HG03039 (cell line): Measurements from ENCODE around the gene GNG14.
"Not testable (repeated sequence)": the region's sequence is repeated elsewhere in the genome, so short reads cannot be mapped to it uniquely, and the experiment has no call there.

ENCODE experiments used
- ATAC-seq: cut with Tn5 transposase; IDR thresholded peaks from one replicate; pipeline ENCODE4 v1.9.1; 2021; ENCODE audit warnings: mild to moderate bottlenecking, moderate library complexity; ENCODE audit not compliant: unreplicated experiment

The GNG14 gene

DNA sequence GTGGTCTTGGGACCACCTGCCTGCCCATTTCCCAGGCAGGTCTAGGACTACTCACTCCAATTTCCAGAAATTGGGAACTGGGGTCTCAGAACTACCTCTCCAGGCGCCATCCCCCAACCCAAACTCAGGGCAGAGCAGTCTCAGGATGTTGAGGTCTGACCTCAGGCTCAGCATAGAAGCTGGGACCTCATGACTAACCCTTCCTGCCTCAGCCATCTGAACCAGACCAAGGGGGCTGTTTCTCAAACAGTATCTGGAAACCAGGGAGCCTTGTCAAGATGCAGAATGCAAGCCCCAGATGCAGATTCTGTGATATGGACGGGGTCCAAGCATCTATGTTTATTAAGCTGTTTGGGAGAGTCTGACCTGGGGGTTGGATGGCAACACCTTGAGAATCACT lies 7.3 kb downstream of the GNG14 start:
- no peak for ATAC-seq

DNA sequence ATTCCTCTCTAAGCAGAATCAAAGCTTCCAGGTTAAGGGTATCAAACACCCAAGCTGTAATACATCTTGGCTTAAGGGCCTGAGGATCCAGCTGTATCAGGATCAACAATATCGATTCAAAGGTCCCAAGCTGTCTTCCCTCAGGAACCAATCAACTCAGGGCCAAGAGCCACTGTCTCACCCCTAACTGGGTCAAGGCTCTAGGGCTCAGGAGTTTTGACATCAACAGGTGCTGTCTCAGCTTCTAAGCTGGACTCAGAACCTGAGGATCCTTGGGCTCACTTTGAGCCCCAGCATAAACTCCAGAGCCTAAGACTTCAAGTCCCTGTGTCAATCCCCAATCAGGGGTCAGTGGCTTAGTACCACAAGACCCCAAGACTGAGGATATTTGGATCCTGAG lies 7.7 kb downstream of the GNG14 start:
- ATAC-seq = no peak

DNA sequence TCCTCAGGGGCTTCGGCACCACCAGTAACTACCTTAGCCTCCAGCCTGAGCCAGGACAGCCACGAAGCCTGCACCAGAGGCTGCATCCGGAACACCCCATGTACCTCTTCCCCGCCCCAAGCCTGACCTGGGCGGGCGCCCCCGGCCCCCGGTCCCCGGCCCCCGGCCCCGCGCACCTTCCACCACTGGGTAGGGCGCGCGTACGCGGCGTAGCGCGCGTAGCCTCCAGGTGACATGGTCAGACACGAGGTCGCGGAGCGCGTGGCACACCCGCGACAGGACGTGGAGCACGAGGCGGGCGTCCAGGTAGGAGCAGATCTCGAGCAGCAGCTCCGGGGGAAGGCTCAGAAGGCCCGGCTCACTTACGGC lies 8.2 kb downstream of the GNG14 start:
- no peak for ATAC-seq

DNA sequence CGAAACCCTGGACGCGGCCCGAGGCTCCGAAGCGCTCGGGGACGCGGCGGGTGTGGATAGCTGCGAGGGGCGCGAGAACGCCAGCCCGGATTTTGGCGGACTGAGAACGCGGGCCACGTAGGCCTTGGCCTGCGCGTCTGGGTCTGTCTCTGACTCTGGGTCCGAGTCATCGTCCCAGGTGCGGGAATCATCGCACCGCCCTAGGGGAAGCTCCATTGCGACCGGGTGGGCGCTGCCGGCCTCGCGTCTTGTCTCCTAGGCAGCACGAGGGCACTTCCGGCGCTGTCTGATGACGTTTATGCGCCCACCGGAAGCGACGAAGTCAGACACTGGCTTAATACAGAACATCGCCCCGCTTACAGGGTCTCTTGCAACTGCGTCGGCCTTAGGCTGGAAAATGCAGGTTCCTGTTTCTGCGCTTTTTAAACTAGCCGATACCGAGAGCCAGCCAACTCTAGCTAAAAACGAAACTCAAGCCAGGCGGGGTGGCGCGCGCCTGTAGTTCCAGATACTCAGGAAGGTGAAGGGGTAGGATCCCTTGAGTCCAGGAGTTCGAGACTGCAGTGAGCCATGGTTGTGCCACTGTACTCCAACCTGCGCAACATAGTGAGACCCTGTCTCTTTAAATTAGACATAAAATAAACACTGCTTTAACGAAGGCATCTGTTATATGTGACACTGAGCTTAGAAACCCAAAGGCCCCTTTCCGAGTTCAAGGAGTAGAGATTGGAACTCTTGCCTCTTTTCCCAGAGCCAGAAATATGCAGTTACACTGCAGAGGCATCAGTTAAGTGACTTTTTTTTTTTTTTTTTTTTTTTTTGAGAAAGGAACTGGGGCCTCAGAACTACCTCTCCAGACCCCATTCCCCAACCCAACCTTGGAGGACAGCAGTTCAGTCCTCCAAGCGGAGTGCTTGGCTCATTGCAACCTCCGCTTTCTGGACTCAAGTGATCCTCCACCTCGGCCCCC lies 8.9 kb downstream of the GNG14 start, which contains the start of gene FBXW9:
TSS of gene FBXW9 (minus strand) at position 266 of the 970 bp plus-strand sequence. CDS start at position 216, 50 bp downstream.
- no peak for ATAC-seq

DNA sequence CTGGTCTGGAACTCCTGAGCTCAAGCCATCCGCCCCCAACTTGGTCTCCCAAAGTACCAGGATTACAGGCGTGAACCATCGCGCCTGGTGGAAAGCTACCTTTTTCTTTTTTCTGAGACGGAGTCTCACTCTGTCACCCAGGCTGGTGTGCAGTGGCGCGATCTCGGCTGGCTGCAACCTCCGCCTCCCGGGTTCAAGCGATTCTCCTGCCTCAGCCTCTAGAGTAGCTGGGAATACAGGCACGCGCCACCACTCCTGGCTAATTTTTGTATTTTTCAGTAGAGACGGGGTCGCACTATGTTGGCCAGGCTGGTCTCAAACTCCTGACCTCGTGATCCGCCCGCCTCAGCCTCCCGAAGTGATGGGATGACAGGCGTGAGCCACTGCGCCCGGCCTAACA lies 9.6 kb downstream of the GNG14 start:
- not testable (repeated sequence) for ATAC-seq

DNA sequence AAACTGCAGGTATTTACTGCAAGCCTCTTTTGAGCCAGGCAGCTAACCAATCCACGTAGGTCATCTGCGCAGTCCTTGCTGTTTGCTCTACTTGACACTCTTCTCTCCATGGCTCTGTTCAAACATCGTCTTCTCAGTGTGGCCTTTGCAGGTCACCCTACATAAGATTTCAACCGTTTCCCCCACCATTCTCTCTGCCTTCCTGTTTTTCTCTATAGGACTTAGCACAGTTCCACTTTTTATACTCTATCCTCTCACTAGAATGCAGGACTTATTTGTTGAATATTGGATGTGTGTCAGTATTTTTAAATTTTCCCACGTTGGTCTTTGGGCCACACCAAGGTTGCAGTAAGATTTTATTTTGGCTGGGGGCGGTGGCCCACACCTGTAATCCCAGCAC lies 10.3 kb downstream of the GNG14 start:
- no peak for ATAC-seq

DNA sequence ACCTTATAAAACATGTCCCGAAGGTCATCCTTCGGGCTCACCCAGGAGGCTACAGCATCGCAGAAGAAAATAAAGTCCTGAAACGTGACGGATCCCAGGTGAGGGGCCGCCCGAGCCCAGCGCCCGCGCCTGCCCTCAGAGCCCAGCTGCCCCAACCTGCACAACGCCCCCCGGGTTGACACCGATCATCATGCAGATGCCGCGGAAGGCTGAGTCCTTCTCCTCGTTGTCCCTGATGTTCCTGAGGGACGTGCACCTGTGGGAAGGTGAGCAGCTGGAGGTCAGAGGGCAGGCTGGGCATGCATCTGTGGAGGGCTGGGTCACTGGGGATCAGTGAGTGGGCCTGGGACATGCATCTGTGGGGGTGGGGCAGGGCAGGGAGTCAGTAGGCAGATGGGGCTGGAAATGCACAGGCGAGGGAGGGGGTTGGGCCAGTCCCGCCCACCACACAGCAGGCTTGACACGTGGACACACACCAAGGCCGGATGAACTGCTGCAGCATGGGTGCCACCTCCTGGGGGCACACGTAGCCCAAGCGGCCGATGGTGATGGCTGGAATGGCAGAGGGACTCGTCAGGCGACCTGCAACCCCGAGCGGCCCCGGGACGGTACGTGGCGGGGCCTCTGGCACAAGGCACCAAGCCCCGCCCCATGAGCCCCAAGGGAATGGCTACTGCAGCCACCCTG lies 13.9 kb downstream of the GNG14 start:
- ATAC-seq = no peak

DNA sequence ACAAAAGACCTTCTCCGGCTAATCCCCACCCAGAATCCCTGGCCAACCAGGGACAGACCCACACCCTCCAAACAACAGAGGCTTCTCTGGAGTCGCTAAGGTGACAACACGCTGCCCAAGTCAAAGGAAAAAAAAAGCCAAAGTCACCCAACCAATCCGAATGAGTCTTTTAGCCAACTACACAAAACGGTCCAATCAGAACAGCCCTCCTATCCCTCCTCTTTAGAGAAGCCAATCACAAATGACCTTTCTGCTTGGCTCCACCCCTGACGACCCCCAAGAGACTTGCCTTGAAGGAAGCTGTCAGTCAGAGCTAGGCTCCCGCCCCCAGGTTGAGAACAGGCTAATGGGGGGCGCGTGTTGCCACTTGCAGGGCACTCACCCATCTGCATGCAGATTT lies 15.2 kb downstream of the GNG14 start:
- no peak for ATAC-seq

DNA sequence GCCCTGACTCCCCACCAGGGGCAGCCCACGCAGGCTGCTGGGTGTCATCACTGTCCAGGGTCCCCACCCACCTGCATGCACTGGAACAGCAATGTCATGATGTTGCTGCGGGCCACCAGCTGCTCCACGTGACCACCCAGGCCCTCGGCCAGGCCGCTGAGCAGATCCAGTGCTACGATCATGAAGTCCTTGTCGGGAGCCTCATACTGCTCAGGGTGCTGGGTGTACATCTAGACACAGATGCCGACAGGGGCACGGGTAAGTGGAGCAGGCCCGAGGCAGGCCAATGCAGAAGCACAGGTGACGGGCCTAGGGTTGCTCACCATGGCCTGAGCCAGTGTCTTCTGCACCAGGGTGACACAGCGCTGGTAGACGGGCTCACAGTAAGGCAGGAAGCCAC lies 17.4 kb downstream of the GNG14 start:
- ATAC-seq = no peak

DNA sequence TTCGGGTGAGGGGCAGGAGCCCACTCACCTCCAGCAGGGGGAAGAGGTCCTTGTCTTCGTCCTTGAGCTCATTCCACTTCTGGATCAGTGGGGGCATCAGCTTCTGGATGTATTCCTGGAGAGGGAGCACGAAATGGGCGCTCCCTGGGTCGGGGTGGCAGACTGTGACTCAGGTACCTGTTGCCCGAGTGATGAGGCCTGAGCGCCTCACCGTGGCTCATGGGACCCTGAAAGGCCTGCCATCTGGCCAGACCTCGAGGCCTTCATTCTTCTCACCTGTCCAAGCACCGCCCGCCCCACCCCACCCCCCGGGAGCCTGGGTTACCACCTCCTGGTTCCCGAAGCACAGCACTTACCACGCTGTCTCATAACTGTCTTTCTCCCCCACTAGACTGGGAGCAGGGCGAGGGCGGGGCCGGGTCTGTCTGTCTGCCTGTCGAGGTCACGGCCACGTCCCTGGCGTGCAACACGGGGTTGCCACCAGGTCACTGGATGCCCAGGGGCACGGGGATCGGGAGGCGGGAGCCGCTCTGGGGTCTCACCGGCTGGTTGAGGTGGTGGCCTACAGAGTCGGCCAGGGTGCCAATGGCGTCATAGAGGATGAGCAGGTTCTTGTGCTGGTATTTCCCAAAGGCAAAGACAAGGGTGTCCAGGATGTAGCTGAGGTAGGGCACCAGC lies 18.0 kb downstream of the GNG14 start:
- no peak for ATAC-seq

DNA sequence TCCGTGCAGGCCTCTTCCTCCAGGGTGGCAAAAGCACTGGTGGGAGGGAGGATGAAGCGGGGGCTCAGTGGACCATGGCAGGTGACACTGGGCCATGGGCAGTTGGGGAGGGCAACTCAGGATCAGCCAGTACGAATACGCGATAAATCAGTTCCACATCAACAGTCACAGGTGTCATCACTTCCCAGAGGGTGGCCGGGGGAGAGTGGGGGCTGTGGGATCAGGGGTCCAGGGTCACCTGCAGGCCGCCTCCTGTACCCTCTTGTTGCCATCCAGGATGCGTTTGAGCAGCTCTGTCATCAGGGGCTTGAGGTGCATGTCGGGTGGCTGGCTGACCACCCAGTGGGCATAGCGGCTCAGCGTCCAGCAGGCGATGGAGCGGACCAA lies 18.5 kb downstream of the GNG14 start:
- no peak for ATAC-seq

DNA sequence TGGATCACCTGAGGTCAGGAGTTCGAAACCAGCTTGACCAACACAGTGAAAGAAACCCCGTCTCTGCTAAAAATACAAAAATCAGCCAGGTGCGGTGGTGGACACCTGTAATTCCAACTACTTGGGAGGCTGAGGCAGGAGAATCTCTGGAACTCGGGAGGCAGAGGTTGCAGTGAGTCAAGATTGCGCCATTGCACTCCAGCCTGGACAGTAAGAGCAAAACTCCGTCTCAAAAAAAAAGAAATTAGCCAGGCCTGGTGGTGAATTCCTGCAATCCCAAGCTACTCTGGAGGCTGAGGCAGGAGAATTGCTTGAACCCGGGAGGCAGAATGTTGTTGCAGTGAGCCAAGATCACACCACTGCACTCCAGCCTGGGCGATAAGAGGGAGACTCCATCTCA lies 20.8 kb downstream of the GNG14 start:
- ATAC-seq = no peak

DNA sequence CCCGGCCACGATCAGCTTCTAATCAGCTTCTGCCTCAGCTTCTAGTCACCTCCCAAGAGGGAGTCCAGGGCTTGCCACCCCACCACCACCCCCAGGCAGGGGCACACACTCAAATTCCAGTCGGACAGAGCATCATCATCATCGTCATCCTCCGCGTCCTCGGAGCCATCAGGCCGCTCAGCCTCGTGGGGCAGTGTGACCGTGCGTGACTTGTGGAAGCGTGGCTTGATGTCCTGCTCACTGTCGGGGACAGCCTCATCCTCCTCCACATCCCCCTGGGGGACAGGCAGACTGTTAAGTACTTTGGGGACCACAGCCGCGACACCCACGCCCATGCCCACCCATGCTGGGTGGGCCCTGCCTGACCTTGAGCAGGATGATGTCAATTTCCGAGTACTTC lies 23.4 kb downstream of the GNG14 start:
- no peak for ATAC-seq

DNA sequence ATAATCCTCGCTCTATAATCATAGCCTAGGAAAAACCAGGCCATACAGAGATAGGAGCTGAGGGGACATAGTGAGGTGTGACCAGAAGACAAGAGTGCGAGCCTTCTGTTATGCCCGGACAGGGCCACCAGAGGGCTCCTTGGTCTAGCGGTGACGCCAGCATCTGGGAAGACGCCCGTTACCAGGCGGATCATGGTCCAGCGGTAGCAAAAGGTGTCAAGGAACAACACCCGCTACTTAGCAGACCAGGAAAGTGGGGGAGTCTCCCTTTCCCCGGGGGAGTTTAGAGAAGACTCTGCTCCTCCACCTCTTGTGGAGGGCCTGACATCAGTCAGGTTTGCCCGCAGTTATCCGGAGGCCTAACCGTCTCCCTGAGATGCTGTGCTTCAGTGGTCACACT lies 24.3 kb downstream of the GNG14 start:
- not testable (repeated sequence) for ATAC-seq

DNA sequence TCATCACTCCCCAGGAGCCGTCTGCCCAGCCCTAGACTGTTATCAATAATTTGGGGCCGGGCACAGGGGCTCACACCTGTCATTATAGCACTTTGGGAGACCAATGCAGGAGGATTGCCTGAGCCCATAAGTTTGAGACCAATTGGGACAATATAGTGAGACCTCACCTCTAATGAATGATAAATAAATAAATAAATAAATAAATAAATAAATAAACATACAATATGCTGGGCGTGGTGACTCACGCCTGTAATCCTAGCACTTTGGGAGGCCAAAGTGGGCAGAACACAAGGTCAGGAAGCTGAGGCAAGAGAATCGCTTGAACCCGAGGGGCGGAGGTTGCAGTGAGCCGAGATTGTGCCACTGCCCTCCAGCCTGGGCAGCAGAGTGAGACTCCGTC lies 25.5 kb downstream of the GNG14 start:
- not testable (repeated sequence) for ATAC-seq

DNA sequence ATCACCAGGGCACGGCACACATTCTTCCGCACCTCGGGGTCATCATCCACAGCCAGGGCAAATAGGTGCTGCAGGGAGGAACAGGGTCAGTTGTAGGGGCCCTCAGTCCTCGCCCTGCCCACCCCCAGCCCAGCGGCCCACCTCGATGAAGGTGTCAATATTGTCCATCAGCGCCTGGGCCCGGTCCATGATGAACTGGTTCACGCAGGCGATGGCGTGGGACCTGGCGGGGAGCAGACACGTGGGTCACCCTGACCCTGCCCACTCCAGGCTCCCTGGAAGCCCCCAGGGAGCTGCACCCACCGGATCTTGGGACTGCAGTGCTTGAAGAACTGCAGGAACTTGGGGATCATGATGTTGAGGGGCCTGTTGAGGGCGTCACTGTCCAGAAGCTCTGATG lies 27.3 kb downstream of the GNG14 start:
- no peak for ATAC-seq

DNA sequence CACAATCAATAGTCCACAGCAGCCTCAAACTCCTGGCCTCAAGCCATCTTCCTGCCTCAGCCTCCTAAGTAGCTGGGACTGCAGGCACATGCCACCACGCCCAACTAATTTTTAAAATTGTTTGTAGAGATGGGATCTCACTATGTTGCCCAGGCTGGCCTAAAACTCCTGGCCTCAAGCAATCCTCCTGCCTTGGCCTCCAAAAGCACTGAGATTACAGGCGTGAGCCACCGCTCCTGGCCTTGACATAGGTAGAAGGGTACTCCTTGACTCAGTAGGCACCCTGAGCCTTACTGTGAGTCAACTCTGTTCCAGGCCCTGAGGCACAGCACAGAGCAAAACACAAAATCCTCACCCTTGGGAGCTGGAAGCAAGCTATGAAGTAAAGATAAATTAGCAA lies 28.1 kb downstream of the GNG14 start:
- ATAC-seq = no peak

DNA sequence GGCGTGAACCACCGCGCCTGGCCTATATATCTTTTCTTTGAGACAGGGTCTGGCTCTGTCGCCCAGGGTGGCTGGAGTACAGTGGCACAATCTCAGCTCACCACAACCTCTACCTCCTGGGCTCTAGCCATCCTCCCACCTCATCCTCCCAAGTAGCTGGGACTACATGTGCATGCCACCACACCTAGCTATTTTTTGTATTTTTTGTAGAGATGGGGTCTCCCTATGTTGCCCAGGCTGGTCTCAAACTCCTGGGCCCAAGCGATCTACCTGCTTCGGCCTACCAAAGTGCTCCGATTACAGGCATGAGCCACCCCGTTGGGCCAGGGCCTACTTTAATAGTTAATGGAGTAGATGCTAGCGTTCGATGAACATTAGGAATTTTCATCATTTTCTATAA lies 32.5 kb downstream of the GNG14 start:
- ATAC-seq = no peak

DNA sequence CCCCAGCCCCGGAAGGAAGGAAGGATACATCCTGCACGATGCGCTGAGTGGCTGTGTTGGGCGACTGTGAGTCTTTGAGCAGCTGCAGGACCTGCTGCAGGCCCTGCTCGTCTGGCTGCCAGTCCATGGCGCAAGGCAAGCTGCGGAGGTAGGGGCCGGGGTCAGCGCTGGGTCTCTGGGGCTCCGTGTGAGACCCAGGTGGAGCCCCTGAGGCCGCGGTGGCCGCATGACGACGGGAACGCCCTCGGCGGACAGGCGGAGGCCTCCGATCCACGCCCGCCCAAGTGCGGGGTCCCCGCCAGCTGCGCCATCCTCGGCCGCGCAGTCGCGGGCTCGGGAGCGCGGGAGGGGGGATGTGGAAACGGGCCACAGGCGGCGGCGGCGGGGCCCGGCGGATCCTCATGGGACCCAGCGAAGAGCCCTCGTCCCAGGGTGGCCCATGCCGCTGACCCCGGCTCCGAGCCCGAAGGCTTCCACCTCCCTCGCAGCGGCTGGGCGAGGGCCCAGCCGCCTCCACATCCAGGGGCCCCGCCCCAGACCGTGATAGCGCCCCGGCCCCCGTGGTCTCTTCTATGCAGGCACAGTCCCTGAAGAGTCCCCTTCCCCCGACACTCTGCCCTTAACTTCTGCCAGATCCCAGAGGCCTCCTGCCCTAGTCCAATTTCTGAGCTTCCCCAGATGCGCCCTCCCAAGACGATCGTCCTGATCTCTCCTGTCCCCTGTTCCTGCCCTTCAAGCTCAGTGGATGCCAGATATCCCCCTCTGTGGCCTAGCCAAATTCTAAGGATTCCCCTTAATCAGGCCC lies 33.3 kb downstream of the GNG14 start:
- no peak for ATAC-seq

DNA sequence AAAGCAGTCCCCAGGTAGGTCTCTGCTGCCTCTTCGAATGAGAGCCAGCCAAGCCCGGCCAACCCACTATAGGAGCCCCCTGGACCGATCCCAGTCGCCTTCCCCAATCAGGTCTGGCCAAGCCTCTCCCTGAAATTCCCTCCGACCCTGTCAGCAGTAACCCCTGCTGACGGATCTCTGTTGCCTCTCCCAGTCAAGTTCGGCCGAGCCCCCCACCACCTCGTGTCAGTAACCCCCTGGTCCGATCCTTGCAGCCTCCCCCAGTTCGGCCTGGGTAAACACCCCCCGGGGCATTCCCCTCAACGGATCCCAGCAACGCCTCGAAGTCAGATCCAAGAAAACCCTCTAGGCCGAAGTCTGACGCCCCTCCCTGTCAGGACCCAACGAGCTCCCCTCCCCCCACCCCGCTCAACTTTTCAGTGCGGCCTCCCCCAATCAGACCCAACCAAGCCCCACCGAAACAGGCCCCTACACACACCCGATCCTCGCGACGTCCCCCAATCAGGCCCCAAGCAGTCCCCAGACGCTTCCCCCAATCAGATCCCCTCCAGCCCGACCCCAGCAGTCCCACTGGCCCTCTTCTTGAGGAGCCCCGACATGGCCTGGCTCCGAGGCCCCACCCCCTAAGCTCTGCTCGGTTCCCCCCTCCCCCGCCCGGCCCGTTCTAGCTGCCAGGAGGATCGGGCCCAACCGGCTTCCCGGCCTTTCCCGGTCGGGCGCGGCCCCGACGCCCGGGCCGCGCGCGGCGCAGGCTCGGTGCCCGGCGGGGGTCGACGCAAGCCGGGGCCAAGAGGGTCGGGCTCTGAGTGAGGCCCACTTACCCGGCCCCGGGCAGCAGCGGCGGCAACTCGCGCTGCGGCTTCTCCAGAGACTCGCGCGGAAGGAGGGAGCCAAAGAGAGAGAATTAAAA lies 34.1 kb downstream of the GNG14 start:
- ATAC-seq = no peak
